Measurements from ENCODE around the gene PPIL3. TPM values are rescaled to one million over a fixed set of nuclear protein-coding genes. Genes with fewer than 3 reads are reported as not detected.
"Not testable (repeated sequence)": the region's sequence is repeated elsewhere in the genome, so short reads cannot be mapped to it uniquely, and the experiment has no call there.

The PPIL3 gene
- 55.2 and 55.5 TPM in 2 replicates for total RNA-seq (2014; rRNA removed; shearing (Covaris generic))
- polyA plus RNA-seq (2015; cell fraction: cytosol; rRNA removed): 46.1 and 46.2 TPM in 2 replicates
- polyA plus RNA-seq (2015; cell fraction: nucleus; rRNA removed): 76.6 and 82.2 TPM in 2 replicates

- DNase-seq (ENCODE audit: low read depth): peak; percentile 99
Observed at GRCh38 chr2:200888704-200889625, at the start of gene PPIL3, which contains the start of gene NIF3L1. TSS of gene PPIL3 (minus strand) at chr2:200889077. CDS start at chr2:200887615, 1,462 bp downstream. TSS of gene NIF3L1 (plus strand) at chr2:200889371. CDS start at chr2:200891944, 2,573 bp downstream.

GRCh38 chr2:200930947-200931626 lies 42.2 kb upstream of the PPIL3 start:
- DNase-seq (ENCODE audit: low read depth): no peak

- peak; percentile 35 for DNase-seq (ENCODE audit: low read depth)
Observed at GRCh38 chr2:200929334-200930249, 40.7 kb upstream of the PPIL3 start.

- DNase-seq (ENCODE audit: low read depth): no peak
Observed at GRCh38 chr2:200922439-200922838, 33.6 kb upstream of the PPIL3 start.

GRCh38 chr2:200913654-200914053 lies 24.8 kb upstream of the PPIL3 start:
- DNase-seq (ENCODE audit: low read depth): peak; percentile 31

- DNase-seq (ENCODE audit: low read depth): no peak
Observed at GRCh38 chr2:200909958-200910357, 21.1 kb upstream of the PPIL3 start.

GRCh38 chr2:200905618-200906296 lies 16.9 kb upstream of the PPIL3 start:
- peak; percentile 59 for DNase-seq (ENCODE audit: low read depth)

GRCh38 chr2:200901459-200902072 lies 12.7 kb upstream of the PPIL3 start:
- peak; percentile 91 for DNase-seq (ENCODE audit: low read depth)

GRCh38 chr2:200899482-200899881 lies 10.6 kb upstream of the PPIL3 start:
- no peak for DNase-seq (ENCODE audit: low read depth)

- not testable (repeated sequence) for DNase-seq (ENCODE audit: low read depth)
Observed at GRCh38 chr2:200881715-200882249, 7.1 kb downstream of the PPIL3 start.

- no peak for DNase-seq (ENCODE audit: low read depth)
Observed at GRCh38 chr2:200878289-200878880, 10.5 kb downstream of the PPIL3 start.

- no peak for DNase-seq (ENCODE audit: low read depth)
Observed at GRCh38 chr2:200877443-200877842, 11.4 kb downstream of the PPIL3 start.

- no peak for DNase-seq (ENCODE audit: low read depth)
Observed at GRCh38 chr2:200873560-200873959, 15.3 kb downstream of the PPIL3 start.

- DNase-seq (ENCODE audit: low read depth): no peak
Observed at GRCh38 chr2:200871151-200871550, 17.7 kb downstream of the PPIL3 start.

GRCh38 chr2:200869014-200869413 lies 19.9 kb downstream of the PPIL3 start:
- no peak for DNase-seq (ENCODE audit: low read depth)

GRCh38 chr2:200864176-200865034 lies 24.5 kb downstream of the PPIL3 start, which contains the start of gene CLK1:
TSS of gene CLK1 (minus strand) at chr2:200864658. CDS start at chr2:200861862, 2,796 bp downstream.
- peak; percentile 90 for DNase-seq (ENCODE audit: low read depth)

GRCh38 chr2:200863782-200864175 lies 25.1 kb downstream of the PPIL3 start:
- DNase-seq (ENCODE audit: low read depth): no peak

- DNase-seq (ENCODE audit: low read depth): peak; percentile 68
Observed at GRCh38 chr2:200862532-200863000, 26.3 kb downstream of the PPIL3 start.

Measured in HT1080 (cell line).